NCI-H1105 (cell line): ENCODE measurements around the gene ZCCHC14.
A peak's percentile ranks its signal among the peaks of the same experiment; 100 is the strongest.

Source experiments
- DNase-seq: peaks from one replicate; lab custom pipeline; 2025; lab: John Stamatoyannopoulos, UW

The ZCCHC14 gene

DNA sequence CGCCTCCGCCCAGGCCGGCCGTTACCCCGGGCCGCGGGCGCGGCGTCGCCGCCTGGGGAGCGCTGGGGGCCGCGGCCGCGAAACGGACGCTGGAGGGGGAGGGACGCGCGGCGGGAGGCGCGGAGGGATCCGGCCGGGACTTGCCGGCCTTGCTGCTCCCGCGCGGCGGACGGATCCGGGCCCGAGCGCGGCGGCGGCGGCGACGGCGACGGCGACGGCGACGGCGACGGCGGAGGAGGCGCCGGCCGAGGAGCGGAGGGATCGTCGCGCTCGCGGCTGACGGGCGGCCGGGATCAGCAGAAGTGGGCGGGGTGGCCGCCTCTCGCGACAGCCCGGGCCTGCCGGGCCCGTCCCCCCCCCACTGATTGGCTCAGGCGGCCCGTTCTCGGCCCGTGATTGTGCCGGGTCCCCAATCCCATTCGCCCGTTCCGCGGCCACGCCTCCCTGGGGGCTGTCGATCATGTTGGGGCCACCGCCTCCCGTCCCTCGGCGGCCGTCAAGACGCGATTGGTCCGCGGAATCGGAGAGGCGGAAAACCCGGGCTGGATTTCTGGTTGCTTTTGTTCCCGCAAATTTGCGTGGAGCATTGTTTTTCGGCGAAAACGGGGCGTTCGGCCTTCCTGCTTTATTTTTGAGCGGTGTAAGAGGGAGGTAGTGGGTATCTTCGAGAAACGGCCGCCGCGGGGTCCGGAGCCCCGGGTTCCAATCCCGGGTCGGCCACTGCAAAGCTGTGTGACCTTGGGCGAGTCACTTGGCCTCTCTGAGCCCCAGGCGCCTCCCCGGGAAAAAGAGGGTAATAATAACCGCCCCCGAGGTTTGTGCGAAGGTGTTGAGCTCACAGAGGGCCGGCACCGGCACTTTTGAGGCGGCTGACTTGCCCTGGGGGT lies at the start of gene ZCCHC14:
Gene ZCCHC14, minus strand, starts transcription at position 304 of the 887 bp plus-strand sequence. CDS start 786 bp downstream, outside the sequence.
- DNase-seq, result peak; percentile 93

- no peak for DNase-seq
Observed at GRCh38 chr16:87541872-87542234, 49.0 kb upstream of the ZCCHC14 start.

- DNase-seq, result no peak
Observed at GRCh38 chr16:87541147-87541871, 48.5 kb upstream of the ZCCHC14 start.

DNA sequence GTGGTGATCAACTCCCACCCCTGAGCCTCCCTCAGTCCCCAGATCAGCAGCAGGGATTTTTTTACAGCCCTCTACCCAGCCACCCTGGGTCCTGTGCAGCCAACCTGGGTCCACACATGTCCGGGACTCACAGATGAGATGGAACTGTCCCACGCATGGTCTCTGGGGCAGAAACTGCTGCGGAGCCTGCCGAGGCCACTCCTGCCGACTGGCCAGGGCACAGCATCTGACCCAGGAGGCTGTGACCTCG lies 48.0 kb upstream of the ZCCHC14 start:
- DNase-seq, result no peak

DNA sequence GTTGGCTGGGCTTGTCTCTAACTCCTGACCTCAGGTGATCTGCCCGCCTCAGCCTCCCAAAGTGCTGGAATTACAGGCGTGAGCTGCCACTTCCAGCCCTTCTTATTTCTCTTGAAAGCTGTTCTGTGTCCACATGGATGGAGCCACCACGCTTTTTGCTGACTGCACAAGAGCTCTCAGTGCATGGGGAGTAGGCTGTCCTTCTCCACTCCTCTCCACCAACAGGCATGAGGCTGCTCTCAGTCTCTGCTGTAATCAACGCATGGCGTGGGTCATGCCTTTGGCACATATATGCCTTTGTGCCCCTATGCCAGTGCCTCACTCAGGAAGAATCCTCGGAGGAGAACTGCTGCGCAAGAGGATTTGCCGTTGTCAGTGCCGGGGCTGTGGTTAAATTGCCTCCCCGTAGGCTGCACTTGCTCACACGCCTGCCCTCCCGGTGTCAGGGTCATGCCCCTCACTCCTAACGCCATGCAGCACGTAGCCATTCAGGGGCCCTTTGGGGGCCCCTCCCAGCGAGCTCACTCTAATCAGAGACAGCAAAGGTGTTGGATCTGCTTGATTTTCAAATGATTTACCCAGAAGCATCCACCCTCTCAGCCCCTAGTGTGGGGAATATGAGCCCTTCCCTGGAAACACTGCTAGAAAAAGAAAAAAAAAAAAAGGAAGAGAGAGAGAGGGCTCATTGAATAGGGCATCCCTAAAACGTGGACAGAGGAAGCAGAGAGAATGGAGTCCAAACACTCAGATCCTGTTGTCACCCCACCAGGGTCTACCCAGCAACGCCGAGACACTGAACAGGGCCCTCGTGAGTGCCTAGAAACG lies 47.5 kb upstream of the ZCCHC14 start:
- DNase-seq, result no peak

DNA sequence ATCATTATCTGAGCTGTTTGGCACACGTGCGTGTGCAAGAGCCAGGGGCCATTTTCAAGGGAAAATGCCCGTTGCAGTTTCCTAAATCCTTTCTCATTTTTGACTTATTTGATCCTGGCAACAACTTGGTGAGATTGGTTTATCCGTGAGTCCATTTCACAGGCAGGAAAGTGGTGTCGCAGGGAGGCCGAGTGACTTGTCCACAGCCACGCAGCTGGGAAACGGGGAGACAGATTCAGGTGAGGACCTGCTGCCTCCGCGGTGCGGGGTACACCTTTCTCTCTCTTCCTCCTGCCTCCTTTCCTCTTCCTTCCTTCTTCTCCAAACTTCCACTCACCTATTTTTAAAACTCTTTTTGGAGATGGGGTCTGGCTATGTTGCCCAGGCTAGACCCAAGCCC lies 46.3 kb upstream of the ZCCHC14 start:
- no peak for DNase-seq

- no peak for DNase-seq
Observed at GRCh38 chr16:87538594-87538993, 45.8 kb upstream of the ZCCHC14 start.

- no peak for DNase-seq
Observed at GRCh38 chr16:87538160-87538559, 45.3 kb upstream of the ZCCHC14 start.

- no peak for DNase-seq
Observed at GRCh38 chr16:87536795-87537142, 43.9 kb upstream of the ZCCHC14 start.

DNA sequence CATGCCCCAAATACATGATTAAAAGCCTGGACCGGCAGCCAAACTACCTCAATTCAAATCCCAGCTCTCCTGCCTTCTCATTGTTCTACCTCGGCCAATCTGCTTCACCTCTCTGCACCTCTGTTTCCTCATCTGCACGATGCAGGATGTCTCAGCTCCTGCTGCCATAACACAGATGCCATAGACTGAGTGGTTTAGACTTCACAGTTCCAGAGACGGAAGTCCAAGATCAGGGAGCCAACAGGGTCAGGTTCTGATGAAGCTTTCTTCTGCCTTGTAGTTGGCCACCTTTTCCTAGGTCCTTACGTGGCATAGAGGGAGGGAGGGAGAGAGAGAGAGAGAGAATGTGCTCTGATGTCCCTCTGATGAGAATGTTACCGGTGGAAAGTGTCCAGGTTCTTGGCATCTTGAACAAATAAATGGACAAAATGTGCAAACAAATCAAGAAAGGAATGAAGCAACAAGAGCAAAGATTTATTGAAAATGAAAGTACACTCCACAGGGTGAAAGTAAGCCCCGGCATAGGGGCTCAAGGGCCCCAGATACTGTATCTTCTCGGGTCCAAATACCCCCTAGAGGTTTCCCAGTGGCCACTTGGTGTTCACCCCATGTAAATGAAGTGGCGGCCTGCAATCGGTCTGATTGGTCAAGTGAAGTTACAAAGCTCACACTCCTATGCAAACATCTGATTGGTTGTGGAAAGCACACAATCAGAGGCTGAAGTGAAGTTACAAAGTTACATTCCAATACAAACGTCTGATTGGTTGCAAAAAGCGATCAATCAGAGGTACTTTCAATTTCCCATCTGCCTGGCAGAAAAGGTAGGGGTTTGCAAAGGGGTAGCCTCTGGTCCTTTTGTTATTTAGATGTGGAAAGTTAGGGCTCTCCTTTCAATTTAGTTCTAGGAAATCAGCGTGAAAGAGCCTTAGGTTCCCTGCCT lies 43.3 kb upstream of the ZCCHC14 start:
- no peak for DNase-seq

DNA sequence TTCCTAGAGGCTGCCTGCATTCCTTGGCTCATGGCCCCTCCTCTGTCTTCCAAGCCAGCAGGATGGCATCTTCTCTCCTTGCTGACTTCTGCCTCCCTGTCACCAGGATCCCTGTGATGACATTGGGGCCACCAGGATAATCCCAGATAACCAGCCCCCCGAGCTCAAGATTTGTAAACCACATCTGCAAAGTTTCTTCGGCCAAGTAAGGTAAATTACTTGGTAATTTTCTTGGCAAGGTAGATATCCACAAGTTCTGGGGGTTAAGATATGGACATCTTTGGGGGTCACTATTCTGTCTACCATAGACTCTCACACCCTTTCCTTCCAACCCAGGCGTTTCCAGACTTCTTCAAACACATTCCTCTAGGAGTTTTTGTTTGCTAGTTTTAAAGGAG lies 42.6 kb upstream of the ZCCHC14 start:
- DNase-seq, result no peak

DNA sequence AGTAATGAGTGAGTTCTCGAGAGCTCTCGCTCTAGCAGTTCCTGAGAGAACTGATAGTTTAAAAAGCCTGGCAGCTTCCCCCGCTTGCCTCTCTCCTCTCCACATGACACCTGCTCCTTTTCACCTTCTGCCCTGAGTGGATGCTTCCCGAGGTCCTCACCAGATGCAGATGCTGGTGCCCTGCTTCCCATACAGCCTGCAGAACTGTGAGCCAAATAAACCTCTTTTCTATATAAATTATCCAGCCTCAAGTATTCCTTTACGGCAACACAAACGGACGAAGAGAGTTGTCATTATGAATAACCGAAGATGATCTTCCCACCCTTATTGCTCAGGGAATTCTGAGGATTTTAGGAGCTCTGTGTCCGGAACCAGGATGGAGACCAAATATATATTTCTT lies 41.9 kb upstream of the ZCCHC14 start:
- no peak for DNase-seq

GRCh38 chr16:87534030-87534653 lies 41.3 kb upstream of the ZCCHC14 start:
- DNase-seq, result no peak

DNA sequence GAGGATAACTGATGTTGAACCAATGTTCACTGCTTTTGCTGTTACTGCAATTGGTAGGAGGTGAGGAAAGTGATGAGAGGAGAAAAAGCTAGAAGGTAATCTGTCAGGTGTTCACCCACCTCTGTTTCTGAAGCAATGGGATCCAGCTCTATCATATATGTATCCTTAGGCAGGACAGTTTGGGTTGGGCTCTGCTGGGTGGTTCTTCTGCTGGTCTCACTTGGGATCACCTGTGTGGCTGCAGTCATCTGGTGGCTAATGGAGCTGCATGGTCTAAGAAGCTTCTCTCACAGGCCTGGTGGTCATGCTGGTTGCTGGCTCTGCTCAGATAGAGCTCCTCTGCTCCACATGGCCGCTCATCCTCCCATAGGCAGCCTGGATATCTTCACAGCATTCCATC lies 40.2 kb upstream of the ZCCHC14 start:
- no peak for DNase-seq

DNA sequence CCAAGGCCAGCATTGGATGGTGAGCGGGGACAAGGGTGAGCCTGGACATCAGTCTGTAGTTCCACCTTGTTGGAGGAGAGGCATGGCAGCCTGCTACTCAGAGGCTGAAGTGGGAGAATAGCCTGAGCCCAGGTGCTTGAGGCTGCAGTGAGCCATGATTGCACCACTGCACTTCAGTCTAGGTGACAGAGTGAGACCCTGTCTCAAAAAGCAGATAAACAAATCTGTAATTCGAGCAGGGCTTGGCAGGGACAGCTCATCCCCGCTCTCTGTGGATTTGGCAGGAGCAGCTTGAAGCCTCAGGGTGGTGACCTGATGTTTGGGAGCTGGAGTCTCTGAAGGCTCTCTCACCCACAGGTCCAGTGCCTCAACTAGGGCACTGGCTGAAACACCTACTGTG lies 38.6 kb upstream of the ZCCHC14 start:
- DNase-seq, result no peak

DNA sequence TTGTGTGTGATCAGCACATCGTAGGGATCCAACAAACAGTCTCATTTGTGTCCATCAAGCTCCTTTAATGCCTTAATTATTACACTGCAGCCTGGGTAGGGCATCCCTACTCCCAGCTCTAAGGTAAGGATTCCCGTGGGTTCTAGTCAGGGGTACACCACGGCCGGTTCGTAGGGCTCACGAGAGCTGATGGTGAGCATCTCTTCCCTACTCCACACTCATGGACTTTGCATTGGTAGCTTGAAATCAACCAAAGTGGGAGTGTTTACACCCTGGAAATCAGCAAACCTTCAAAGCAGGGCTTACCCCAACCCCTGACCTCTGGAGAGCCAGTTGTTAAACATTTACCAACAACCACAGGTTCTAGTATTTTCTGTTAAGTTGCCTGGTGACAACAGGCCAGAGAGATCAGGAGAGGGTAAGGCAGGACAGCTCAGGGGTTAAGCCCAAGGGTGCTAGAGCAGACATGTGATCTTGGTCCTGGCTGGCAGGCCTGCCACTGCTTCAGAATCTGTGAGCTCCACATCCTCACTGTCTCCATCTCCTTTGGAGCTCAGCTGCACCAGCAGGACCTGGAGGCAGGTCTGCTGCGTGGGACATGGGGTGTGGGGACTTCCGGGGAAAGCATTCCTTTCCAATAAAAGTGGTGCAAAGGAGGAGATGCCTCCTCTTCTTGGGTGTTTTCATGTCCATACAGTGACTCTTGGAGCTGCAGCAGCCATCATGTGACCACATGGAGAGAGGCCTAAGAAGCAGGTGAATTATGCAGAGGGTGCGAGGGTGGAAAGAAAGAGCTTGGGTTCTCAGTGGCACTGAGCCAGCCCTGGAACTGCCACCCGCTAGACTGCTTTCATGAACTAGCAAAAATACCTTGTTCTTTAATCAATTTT lies 36.1 kb upstream of the ZCCHC14 start:
- no peak for DNase-seq

GRCh38 chr16:87527055-87527724 lies 34.4 kb upstream of the ZCCHC14 start:
- DNase-seq, result no peak

DNA sequence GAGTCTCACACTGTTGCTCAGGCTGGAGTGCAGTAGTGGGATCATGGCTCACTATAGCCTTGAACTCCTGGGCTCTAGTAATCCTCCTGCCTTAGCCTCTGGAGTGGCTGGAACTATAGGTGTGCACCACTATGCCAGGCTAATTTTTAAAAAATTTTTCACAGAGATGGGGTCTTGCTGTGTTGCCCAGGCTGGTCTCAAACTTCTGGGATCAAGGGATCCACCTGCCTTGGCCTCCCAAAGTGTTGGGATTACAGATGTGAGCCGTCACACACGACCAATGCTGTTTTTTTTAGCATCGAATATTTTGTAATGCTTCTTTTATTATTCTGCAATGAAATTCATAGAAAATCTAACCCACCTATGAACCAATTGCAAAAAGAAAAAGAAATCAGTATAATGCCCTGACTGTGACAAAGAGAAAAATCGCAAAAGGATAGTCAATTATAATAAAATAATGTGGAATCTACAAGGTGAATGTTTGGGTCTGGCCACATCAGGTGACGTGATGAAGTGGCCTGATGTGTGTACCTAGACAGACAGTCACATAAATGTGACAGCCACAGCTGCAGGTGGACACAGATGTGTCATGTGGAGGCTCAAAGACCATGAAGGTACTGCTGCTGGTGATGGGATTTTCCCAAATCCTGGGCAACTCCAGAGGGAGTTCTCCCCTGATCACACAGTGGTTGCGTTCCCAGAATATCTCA lies 33.6 kb upstream of the ZCCHC14 start:
- no peak for DNase-seq

DNA sequence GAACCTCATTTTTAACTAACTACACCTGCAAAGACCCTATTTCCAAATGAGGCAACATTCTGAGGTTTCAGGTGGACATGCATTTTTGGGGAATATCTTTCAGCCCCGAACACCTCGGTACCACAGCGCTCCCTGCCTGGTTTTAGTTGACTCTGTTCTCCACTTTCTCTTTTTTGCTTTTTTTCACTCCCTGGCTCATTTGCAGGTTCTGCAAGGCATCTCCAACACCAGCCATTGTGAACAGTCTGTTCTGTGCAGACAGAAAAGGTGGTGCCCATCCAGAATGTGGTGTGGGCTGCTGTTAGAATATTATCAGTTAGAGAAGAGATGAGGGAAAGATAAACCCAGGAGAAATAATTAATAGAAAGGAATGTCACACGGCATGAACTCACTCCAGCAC lies 32.5 kb upstream of the ZCCHC14 start:
- DNase-seq, result no peak
